ENCODE measurements around the gene CDKL5.

The CDKL5 gene

GRCh38 chrX:18702362-18703195, 277.2 kb downstream of the CDKL5 start:
- peak; percentile 5 for DNase-seq
